ENCODE results near the gene SRRT.
"Not testable (repeated sequence)": the region's sequence is repeated elsewhere in the genome, so short reads cannot be mapped to it uniquely, and the experiment has no call there.

Gene SRRT

DNA sequence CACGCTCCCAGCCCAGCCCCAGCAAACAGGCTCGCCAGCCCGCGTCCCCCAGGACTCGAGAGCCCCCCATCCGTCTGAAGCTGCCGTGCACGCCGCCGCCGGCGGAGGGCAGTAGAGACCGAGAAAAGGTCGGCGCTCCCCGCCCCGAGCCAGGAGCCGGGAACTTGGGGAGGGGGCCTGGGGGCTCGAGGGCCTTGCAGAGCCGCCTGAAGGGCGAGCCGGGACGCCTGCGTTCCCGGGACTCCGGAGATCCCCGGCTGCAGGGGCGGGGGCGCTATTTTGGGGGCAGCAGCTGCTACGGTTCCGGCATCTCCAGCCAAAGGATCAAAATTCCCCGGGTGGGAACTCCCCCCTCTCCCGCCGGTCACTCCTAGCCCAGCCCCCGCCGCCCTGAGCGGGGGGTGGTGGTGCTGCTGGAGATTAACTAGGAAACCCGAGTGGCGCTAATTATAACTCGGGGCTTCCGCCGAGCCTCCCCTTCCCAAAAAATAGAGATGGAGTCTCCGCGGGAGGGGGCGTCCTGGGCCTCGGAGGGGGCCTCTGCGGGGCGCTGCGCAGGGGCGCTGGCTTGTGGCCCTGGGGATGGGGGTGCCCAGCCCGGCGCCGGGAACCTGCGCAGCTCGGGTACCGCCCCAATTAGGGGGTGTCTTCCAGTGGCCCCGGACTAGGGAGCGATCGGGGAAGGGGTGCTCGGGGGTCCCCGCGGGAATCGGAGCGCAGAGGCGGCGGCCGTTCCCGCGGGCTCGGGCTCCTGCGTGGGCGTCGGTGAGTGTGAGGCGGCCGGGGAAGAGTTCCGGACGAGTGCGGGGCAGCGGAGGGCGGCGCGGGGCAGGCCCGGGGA lies 20.2 kb downstream of the SRRT start:
- DNase-seq (ENCODE audit: low spot score): peak; percentile 23

DNA sequence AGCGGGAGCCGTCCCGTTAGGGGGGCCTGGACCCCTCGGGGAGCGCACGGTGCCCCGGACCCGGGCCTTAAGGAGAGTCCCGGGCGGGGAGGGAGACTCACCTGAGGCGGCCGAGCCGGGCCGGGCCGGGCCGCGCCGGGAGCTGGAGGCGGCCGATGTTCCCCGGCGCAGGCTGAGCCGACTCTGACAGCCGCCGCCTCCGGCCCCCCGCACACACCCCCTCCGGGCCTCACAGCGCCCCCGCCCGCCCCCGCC lies 20.7 kb downstream of the SRRT start, which contains the start of gene ACHE:
TSS of gene ACHE (minus strand) at position 188 of the 255 bp plus-strand sequence. CDS start 1,656 bp downstream, outside the sequence.
- no peak for DNase-seq (ENCODE audit: low spot score)

DNA sequence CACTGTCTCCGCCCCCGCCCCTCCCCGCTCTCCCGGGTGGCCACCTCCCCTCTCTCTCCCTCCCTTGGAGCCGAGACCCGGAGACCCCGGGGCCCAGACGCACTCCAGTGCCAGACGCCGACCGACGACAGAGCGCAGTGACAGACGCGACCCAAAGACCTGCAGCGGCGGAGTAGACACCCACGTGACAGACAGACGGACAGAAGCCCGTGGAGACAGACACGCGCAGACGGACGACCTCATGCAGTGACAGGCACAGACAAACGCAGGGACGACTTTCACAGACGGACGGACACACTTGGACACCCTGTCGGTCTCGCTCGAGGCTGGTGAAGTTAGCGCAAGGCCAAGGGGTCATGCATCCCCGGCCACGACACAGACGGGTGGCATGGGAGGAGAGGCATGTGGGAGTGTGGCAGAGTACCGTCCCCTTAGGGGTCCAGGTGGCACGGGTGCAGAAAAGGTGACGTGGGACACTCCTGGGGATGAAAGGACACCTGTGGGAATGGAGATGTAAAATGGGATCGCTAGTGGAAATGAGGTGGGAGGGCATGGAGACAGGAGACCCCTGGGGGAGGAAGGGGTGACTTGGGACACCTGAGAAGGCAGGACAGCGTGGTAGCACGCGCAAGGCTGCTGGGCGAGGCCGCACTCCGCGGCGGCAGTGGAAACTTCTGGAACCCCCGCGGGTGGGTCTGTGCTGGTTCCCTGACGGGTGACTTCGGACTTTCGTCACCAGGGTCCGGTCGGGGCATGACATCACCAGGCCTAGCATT lies 21.2 kb downstream of the SRRT start:
- DNase-seq (ENCODE audit: low spot score): no peak

DNA sequence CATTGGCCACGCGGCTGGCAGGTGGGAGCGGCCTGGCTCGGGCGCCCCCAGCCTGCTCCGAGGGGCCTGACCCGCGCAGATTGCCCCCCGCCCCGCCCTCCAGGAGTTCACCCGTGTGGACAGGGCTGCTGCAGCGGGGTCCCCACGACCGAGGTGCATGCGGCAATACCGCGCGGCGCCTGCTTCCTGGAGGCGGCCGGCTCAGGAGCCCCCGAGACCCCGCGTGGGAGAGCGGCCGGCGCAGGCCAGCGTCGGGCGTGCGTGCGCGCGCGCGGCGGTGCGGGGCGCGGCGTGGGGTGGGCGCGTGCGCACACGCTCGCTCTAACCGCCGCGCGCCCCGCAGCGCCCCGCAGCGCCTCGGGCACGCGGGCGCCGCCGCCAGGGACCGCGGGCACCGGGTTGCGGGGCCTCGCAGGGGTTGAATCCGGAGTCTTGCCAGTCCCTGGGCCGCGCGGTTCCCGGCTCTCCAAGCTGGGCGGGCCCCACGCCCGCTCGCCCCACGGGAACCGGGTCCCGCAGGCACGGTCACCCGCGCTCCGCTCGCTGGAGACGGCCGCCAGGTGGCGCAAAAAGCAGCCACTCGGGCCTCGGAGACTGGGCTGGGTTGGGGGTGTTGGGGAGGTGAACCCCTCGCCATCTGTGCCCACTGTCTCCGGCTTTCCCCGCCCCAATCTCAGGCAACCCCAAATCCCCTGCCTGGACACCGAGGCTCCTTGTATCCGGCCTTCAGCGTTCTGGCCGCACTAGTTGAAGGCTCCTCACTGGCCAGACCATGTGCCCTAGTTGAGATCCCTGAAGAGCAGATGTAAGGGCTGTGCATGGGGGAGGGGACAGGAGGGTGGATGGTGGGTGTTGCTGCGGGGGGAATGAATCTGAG lies 22.1 kb downstream of the SRRT start:
- DNase-seq (ENCODE audit: low spot score): peak; percentile 48

DNA sequence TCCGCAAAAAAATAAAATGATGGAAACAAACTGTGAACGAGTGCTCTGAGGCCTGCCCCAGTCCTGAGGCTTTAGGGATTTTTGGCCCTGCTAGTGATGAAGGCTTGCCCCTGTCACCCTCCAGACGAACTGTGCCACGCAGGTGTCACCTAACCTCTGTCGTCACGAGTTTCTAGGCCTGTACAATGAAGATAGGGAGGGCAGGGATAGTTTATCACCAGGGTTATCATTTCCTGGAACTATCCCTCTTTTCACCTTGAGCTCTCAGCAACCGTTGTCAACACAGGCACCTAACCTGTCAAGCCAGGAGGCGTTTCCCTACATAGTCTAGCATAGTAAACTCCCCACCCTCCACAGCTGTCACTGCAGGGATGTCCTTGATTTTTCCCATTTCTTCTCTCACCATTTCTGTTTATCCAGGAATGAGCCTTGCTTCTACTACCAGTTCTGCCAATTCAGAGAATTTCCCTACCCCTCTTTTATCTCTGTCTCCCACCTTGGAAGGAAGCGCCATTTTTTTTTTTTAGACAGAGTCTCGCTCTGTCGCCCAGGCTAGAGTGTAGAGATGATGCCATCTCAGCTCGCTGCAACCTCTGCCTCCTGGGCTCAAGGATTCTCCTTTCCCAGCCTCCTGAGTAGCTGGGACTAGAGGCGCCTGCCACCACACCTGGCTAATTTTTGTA lies 23.0 kb downstream of the SRRT start:
- no peak for DNase-seq (ENCODE audit: low spot score)

DNA sequence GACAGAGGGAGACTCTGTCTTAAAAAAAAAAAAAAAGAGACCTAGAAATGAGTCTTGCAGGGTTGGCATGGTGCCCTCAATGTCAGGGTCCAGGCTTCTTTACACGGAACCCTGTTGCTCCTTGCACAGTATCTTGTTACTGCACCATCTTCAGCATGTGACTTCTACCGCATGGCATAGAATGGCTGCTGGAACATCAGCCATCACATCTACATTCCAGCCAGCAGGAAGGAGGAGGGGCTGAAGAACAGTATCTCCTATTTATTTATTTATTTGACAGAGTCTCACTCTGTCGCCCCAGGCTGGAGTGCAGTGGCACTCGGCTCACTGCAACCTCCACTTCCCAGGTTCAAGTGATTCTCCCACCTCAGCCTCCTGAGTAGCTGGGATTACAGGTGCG lies 24.5 kb downstream of the SRRT start:
- DNase-seq (ENCODE audit: low spot score): no peak

DNA sequence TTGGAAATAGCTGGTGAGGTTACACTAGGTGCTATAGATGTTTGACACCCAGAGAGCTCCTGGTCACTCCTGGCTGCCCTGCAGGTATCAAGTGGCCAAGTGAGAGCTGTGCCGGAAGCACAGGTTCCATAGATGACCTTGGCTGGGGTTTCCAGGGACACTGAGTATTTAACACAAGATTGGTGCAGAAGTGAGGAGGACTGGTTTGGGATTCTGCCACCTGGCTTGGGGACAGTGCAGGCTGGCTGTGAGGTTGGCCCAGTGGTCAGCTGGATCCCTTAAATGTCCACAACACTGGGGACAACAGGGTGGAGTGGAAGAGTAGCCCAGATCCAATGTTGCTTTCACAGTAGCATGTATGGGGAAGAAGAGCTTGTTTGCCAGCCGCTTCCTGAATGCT lies 26.1 kb downstream of the SRRT start:
- DNase-seq (ENCODE audit: low spot score): no peak

DNA sequence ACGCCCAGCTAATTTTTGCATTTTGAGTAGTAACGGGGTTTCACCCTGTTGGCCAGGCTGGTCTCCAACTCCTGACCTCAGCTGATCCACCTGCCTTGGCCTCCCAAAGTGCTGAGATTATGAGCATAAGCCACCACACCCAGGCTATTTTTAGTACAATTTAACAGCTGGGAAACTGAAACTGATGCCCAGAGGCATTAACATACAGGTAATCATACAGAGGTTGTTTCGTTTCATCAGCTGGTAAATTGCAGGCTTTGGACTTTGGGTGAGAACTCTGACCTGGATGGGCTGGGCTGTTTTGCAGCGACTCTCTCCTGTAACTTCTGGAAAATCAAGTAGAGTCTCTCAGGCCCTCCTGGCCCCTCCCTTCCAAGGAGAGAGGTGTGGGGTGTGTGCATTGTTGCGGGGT lies 27.0 kb downstream of the SRRT start:
- DNase-seq (ENCODE audit: low spot score): no peak

DNA sequence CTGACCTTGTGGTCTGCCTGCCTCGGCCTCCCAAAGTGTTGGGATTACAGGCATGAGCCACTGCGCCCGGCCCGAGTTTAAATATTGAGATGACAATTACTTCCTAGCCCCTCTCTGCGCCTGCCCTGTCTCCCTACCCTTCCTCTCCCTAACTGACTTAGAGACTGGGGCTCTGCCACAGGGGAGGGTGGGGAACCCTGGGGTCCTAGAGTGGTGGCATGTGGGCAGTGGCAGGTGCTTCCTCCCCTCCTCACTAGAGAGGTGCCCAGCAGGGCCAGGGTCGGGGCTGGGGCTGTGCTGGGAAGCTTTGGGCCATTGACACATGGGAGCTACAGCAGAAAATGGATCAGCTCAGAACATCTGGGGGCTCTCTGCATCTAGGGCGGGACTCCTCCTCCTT lies 27.7 kb downstream of the SRRT start:
- DNase-seq (ENCODE audit: low spot score): no peak

DNA sequence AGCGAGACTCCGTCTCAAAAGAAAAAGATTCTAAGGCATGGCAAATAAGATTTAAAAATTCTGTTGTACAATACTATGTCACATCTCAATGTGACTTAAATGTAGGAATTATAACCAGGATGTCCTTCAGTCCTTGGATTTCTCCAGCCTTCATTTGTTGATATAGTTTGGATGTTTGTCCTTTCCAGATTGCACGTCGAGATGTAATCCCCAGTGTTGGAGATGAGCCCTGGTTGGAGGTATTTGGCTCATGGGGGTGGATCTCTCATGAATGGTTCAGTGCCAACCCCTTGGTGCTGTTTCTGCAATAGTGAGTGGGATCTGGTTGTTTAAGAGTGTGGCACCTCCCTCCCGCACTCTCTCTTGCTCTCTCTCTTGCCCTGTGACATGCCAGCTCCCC lies 33.6 kb downstream of the SRRT start:
- no peak for DNase-seq (ENCODE audit: low spot score)

DNA sequence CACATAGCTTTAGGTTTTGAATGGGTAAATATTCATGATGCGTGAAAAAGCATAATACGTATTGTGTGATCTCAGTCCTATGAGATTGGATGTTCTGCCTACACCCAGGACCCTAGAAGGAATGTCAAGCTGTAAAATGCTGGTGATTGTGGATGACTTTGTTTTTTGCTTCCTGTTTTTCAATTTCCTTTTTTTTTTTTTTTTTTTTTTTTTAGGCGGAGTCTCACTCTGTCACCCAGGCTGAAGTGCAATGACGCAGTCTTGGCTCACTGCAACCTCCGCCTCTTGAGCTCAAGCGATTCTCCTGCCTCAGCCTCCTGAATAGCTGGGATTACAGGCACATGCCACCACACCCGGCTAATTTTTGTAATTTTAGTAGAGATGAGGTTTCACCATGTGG lies 35.5 kb downstream of the SRRT start:
- DNase-seq (ENCODE audit: low spot score): not testable (repeated sequence)

DNA sequence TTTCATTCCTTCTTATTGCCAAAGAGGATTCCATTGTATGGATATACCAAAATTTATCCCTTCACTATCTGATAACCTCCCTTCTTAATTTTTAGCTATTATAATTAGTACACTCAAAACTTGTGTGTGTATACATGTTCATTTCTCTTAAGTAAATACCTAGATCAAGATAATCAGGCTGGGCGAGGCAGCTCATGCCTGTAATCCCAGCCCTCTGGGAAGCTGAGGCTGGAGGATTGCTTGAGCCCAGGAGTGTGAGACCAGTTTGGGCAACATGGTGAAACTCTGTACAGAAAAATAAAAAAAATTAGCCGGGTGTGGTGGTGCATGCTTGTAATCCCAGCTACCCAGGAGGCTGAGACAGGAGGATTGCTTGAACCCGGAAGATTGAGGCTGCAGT lies 36.6 kb downstream of the SRRT start:
- DNase-seq (ENCODE audit: low spot score): no peak

DNA sequence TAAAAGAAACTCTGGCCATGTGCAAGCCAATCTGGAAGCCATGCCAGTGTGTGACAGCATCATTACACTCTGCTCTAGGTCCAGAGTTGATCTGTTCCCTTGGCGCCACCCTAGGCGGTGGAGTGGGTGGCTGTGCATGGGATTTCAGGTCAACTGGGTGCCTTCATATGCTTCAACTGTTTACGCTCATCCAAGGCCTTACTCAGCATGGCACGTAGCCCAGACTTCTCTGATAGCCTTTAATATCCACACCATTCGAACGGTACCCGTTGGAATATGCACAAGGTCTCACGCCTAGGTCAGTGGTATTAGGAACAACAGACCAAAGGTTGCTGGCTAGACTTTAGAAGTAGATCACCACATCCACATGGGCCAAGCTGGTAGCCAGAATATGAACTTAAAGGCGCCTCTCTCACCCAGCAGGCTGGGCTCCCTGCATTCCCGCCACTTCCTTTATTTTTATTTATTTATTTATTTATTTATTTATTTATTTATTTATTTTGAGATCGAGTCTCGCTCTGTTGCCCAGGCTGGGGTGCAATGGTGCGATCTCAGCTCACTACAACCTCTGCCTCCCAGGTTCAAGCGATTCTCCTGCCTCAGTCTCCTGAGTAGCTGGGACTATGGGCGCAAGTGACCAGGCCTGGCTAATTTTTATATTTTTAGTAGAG lies 39.4 kb downstream of the SRRT start:
- no peak for DNase-seq (ENCODE audit: low spot score)

DNA sequence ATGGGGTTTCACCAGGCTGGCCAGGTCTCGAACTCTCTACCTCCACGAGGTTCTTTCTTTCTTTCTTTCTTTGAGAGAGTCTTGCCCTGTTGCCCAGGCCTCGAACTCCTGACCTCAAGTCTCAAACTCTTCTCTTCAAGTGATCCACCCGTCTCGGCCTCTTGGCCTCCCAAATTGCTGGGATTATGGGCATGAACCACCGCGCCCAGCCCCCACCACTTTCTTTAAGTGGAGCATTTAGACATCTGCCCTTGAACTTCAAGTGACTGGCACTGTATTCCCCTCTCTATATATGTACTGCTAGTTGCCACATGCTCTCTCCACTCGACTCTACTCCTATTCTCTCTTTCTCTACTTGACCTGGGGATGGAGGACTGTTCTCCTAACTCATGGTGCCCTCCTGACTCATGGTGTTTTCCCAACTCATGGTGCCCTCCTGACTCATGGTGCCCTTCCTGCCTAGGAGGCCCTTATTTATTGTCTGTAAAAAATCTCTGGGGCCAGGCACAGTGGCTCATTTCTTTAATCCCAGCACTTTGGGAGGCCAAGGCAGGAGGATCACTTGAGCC lies 40.1 kb downstream of the SRRT start:
- DNase-seq (ENCODE audit: low spot score): no peak

DNA sequence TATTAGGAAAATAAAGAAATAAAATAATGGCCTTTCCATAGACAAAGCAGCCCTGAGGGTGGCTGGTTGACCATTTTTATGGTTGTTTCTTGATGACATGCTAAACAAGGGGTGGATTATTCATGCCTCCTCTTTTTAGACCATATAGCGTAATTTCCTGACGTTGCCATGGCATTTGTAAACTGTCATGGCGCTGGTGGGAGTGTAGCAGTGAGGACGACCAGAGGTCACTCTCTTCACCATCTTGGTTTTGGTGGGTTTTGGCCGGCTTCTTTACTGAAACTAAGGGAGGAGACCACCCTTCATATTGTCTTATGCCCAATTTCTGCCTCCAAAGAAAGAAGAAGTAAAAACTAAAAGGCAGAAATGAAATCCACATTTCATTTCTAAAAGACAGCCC lies 44.4 kb downstream of the SRRT start:
- DNase-seq (ENCODE audit: low spot score): not testable (repeated sequence)

DNA sequence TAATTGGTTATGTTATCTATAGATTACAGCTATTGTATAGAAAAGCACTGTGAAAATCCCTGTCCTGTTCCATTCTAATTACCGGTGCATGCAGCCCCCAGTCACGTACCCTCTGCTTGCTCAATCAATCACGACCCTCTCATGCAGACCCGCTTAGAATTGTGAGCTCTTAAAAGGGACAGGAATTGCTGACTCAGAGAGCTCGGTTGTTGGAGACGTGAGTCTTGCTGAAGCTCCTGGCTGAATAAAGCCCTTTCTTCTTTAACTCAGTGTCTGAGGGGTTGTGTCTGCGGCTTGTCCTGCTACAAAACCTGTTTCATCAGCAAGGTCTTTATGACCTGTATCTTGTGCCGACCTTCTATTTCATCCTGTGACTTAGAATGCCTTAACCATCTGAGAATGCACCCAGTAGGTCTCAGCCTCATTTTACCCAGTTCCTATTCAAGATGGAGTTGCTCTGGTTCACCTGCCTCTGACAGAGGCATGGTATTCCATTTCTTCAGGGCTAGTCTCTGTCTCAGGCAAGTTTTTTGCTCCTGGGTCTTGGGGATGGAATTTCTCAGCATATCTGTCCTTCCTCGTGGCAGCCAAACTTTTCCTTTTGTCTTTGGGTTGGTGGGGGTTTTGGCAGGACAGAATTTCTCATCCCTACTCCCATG lies 45.0 kb downstream of the SRRT start:
- not testable (repeated sequence) for DNase-seq (ENCODE audit: low spot score)

DNA sequence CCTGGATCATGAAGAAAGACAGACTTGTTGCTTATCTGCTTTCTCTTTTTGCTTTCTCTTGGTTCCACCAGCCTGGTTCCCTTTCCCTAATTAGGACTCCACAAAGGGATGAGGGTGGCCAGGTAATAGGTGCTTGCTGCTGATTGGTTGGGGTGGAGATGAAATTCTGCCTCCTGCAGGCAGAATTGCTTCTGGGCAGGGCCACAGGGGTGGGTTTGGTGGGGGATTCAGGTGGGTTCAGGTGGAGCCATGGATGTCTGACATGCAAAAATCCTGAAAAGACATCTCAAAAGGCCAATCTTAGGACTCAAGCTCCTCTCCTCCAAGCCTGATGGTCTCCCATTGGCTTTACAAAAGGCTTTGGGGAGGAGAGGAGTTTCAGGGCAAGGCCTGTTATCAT lies 46.1 kb downstream of the SRRT start:
- DNase-seq (ENCODE audit: low spot score): no peak

DNA sequence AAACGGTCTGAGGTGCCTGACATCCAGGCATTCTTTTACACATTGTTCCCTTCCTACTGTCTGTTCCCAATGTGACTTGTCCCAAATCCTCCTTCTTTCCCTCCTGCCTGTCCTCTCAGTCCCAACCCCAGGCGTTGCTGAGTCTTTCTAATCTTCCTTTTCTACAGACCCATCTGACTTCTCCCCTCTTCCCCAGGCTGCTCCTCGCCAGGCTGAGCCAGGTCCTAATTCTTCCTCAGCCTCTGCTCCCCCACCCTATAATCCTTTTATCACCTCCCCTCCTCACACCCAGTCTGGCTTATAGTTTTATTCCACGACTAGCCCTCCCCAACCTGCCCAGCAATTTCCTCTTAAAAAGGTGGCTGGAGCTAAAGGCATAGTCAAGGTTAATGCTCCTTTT lies 48.7 kb downstream of the SRRT start:
- DNase-seq (ENCODE audit: low spot score): not testable (repeated sequence)

DNA sequence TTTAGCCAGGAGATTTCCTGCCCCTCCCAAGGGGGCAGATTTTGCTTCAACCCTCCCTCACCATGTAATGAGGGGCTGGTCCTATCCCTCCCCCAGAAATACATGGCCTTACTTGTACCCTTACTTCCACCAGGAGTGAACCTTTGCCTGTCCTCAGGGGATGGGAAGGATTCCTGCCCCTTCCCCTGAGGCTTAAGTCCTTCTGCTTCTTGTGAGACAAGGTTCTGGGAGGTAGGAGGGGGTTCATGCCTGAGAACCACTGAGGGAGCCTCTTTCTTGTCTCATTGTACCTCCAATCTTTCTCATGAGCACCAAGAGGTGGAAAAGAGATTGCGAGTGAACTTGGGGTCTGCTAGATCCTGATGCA lies 54.9 kb downstream of the SRRT start:
- DNase-seq (ENCODE audit: low spot score): no peak

DNA sequence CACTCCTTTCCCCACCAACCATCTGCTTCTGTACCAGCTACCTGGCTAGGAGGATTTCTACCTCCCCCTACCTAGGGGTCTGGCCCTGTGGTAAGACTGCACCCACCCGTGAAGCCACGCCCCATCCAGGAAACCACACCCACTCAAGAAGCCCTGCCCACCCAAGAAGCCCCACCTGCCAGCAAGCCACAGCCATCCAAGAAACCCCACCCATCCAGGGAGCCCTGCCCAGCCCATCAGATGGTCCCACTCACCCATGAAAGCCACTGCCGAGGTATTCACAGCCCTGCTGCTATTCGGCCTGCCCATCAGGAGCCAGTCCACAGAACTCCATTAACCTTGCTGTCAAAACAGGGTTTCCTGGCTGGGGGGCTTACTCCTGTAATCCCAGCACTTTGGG lies 58.8 kb downstream of the SRRT start:
- no peak for DNase-seq (ENCODE audit: low spot score)

DNA sequence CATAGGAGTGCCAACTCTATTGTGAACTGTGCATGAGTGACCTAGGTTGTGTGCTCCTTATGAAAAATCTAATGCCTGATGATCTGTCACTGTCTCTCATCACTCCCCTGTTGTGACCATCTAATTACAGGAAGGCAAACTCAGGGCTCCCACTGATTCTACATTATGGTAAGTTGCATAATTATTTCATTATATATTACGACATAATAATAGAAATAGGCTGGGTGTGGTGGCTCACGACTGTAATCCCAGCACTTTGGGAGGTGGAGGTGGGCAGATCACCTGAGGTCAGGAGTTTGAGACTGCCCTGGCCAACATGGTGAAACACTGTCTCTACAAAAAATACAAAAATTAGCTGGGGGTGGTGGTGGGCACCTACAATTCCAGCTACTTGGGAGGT lies 60.5 kb downstream of the SRRT start:
- DNase-seq (ENCODE audit: low spot score): not testable (repeated sequence)
